Measurements from ENCODE around the gene ETNPPL. TPM values are rescaled to one million over a fixed set of nuclear protein-coding genes. Genes with fewer than 3 reads are reported as not detected.

Gene ETNPPL
- not detected in 2 replicates for total RNA-seq

DNA sequence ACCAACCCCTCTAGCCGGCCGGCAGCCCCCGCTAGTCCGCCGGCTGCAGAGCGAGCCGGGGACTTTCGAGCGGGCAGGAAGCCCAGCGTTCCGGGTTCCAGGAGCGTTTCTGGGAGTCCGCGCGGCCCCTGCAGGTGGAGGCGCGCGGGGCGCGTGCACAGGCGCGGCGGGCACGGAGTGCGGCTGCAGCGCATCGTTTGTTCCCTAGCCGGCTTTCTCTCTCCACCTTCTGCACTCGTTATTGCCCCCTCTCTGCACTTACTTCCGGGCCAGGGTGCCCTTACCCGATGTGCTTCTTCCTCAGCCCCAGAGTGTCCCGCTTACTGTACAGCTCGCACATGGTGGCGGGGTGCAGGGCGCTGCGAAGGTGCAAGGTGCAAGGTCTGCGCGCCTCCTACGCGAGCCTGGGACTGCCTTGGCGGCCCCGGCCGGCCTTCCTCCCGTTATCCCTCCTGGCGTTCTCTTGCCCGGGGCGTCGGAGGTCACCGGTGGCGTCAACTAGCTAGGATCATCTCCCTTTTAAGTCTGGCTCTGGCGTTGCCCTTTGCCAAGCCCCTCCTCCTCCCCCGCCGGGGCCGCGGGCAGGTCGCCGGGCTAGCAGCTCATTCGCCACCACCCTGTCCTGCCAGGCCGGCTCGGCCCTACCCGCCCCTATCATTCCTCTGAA, at the start of gene ETNPPL:
ETNPPL (minus strand) TSS at position 495 of the 667 bp plus-strand sequence; CDS start at position 340, 155 bp downstream.

Other genes with a start within 250 kb of the ETNPPL start
- gene RPL34, start 142.5 kb downstream of the ETNPPL start, total RNA-seq: 537 and 968 TPM in 2 replicates
- gene OSTC, start 112.5 kb downstream of the ETNPPL start, total RNA-seq: 226 and 263 TPM in 2 replicates